ENCODE measurements around the gene PCDHA2.
"Not testable (repeated sequence)": the region's sequence is repeated elsewhere in the genome, so short reads cannot be mapped to it uniquely, and the experiment has no call there.

The PCDHA2 gene

GRCh38 chr5:140794595-140795258 is at the start of gene PCDHA2:
Gene PCDHA2 (plus strand): TSS chr5:140794852.
- DNase-seq: no peak

DNA sequence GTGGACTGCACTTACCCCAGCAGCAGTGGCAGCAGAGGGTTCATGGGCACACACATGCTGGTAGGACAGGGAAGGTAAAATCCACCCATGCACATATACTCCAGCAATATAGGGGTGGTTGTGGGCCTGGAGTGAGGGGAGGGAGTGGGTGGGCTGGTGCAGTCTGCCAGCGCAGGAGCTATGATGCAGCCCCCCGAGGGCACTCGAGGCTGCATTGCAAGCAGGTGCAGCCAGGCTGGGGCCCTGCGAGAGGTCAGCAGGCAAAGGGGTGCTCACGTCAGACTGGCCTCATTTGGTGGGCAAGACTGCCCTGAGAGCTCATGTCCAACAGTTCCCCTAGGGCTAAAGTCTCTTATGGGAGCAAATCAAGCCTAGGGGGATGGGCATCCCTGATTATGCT is 41.1 kb upstream of the PCDHA2 start:
- no peak for DNase-seq

DNA sequence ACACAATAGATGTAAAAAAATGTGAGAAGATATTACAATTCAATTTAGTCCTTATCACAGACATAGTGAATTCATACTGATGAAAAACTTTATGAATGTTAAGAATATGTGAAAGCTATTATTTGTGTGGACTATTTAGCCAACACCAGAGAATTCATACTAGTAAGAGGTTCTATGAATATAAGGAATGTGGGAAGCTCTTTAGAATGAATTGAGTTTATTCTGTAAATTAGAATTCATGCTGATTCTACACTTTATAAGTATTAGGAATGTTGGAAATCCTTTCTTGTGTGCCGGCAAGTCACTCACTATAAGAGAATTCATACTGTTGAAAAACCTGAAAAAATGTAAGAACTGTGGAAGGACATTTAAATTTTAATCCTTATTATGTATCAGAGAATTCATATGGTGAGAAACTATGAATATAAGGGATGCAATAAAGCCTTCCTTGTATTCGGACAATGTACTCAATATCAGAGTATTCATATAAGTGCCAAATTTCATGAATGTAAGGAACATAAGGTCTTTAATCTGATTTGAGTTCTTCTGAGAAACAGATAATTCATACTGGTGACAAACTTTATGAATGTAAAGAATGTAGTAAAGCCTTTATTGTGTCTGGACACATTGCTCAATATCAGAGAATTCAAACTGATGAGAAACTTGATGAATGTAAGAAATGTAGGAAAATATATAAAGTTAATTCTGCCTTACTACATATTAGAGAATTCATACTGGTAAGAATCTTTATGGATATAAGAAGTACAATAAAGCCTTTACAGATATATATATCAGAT is 30.3 kb upstream of the PCDHA2 start:
- DNase-seq: no peak

GRCh38 chr5:140767444-140767843 is 27.2 kb upstream of the PCDHA2 start:
- no peak for DNase-seq

DNA sequence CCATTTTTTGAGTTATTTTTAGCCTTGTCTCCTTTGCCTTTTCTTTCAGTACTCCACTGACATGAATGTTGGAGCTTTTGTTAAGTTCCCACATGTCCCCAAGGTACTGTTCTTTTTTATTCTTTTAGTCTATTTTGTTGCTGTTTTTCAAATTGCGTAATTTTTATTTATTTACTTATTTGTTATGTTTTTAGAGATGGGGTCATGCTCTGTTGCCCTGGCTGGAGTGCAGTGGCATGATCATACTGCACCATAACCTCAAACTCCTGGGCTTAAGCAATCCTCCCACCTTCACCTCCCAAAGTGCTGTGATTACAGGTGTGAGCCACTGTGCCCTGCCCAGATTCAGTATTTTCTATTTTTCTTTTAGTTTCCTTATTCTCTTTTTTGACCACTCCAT is 14.1 kb upstream of the PCDHA2 start:
- no peak for DNase-seq

GRCh38 chr5:140785905-140786686 is 8.6 kb upstream of the PCDHA2 start, which contains the start of gene PCDHA1:
Gene PCDHA1 (plus strand): TSS chr5:140786140.
- DNase-seq: no peak

DNA sequence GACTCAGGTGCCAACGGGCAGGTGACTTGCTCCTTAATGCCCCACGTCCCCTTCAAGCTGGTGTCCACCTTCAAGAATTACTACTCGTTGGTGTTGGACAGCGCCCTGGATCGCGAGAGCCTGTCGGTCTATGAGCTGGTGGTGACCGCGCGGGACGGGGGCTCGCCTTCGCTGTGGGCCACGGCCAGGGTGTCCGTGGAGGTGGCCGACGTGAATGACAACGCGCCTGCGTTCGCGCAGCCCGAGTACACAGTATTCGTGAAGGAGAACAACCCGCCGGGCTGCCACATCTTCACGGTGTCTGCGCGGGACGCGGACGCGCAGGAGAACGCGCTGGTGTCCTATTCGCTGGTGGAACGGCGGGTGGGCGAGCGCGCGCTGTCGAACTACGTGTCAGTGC is 7.2 kb upstream of the PCDHA2 start:
- DNase-seq: not testable (repeated sequence)

- DNase-seq: not testable (repeated sequence)
These were observed 6.7 kb upstream of the PCDHA2 start for GRCh38 chr5:140787849-140788504.

GRCh38 chr5:140791089-140791488 is 3.6 kb upstream of the PCDHA2 start:
- DNase-seq: no peak

DNA sequence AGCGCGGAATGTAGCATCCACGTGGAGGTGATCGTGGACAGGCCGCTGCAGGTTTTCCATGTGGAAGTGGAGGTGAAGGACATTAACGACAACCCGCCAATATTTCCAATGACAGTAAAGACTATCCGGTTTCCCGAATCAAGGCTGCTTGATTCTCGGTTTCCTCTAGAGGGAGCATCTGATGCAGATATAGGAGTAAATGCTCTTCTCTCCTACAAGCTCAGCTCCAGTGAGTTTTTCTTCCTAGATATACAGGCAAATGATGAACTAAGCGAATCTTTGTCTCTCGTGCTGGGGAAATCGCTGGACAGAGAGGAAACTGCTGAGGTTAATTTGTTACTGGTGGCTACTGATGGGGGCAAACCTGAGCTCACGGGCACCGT is 598 bp downstream of the PCDHA2 start:
- no peak for DNase-seq

GRCh38 chr5:140796072-140796717 is 1.5 kb downstream of the PCDHA2 start:
- not testable (repeated sequence) for DNase-seq

DNA sequence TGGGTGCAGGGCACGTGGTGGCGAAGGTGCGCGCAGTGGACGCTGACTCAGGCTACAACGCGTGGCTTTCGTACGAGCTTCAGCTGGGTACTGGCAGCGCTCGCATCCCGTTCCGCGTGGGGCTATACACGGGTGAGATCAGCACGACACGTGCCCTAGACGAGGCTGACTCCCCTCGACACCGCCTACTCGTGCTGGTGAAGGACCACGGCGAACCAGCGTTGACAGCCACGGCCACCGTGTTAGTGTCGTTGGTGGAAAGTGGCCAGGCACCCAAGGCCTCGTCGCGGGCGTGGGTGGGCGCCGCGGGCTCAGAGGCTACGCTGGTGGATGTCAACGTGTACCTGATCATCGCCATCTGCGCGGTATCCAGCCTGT is 2.1 kb downstream of the PCDHA2 start:
- no peak for DNase-seq

DNA sequence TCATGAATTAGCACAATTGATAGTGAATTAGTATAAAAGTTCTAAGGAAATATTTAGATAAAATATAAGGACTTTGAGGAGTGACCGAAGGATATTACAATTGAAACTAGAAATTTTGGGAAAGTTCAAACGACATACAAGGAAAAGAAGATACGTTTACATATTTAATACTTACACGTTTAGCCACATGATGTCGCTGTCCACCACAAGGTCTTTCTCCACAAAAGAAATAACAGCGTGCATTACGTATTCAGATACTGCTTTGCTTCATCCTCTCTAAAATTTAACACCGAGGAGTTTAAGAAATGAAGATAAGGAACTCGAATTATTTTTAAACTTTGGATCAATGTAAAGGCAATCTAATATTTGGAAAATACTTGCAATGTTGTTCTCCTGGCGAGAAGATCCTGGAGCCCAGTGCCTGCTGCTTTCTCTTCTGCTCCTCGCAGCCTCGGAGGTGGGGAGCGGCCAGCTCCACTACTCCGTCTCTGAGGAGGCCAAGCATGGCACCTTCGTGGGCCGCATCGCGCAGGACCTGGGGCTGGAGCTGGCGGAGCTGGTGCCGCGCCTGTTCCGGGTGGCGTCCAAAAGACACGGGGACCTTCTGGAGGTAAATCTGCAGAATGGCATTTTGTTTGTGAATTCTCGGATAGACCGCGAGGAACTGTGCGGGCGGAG is 6.3 kb downstream of the PCDHA2 start, which contains the start of gene PCDHA3:
Gene PCDHA3 (plus strand): TSS at position 242 of the 678 bp plus-strand sequence.
- DNase-seq: no peak

GRCh38 chr5:140801494-140801841 is 6.8 kb downstream of the PCDHA2 start:
- no peak for DNase-seq

DNA sequence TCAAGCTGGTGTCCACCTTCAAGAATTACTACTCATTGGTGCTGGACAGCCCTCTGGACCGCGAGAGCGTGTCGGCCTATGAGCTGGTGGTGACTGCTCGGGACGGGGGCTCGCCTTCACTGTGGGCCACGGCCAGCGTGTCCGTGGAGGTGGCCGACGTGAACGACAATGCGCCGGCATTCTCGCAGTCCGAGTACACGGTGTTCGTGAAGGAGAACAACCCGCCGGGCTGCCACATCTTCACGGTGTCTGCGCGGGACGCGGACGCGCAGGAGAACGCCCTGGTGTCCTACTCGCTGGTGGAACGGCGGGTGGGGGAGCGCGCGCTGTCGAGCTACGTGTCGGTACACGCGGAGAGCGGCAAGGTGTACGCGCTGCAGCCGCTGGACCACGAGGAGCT is 7.7 kb downstream of the PCDHA2 start:
- not testable (repeated sequence) for DNase-seq

GRCh38 chr5:140802781-140803271 is 8.2 kb downstream of the PCDHA2 start:
- no peak for DNase-seq

GRCh38 chr5:140806834-140807775 is 12.5 kb downstream of the PCDHA2 start, which contains the start of gene PCDHA4:
Gene PCDHA4 (plus strand): TSS chr5:140807068.
- DNase-seq: no peak

DNA sequence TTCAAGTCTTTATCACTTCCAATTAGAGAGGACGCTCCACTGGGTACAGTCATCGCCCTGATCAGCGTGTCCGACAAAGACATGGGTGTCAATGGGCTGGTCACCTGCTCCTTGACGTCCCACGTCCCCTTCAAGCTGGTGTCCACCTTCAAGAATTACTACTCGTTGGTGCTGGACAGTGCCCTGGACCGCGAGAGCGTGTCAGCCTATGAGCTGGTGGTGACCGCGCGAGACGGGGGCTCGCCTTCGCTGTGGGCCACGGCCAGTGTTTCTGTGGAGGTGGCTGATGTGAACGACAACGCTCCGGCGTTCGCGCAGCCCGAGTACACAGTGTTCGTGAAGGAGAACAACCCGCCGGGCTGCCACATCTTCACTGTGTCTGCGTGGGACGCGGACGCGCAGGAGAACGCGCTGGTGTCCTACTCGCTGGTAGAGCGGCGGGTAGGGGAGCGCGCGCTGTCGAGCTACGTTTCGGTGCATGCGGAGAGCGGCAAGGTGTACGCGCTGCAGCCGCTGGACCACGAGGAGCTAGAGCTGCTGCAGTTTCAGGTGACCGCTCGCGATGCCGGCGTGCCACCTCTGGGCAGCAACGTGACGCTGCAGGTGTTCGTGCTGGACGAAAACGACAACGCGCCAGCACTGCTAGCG is 13.7 kb downstream of the PCDHA2 start:
- DNase-seq: not testable (repeated sequence)

DNA sequence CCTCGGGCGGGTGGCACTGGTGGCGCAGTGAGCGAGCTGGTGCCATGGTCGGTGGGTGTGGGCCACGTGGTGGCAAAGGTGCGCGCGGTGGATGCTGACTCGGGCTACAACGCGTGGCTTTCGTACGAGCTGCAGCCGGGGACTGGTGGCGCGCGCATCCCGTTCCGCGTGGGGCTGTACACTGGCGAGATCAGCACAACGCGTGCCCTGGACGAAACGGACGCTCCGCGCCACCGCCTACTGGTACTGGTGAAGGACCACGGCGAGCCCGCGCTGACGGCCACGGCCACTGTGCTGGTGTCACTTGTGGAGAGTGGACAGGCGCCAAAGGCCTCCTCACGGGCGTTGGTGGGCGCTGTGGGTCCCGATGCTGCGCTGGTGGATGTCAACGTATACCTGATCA is 14.2 kb downstream of the PCDHA2 start:
- no peak for DNase-seq
